Lower lobe of right lung (tissue), 2 donors: Measurements from ENCODE around the gene FAM170B. TPM values are rescaled to one million over a fixed set of nuclear protein-coding genes. Genes with fewer than 3 reads are reported as not detected.

Experiments
- ATAC-seq, 2 donors: fragments of 200-7000 bp; cut with Tn5 transposase; one replicate each; pipeline ENCODE4 v1.9.1; 2020 to 2022; ENCODE audit warnings: mild to moderate bottlenecking in 2 of 2, moderate library complexity in 2 of 2
- DNase-seq: peaks from one replicate; pipeline ENCODE4 v3.0.0-alpha.2; 2020
- H3K27ac ChIP-seq: fragments of 200-600 bp; one replicate; pipeline ENCODE4 v1.8.0; 2022
- H3K27me3 ChIP-seq: fragments of 200-600 bp; one replicate; pipeline ENCODE4 v1.8.0; 2022; ENCODE audit warnings: low read depth
- H3K36me3 ChIP-seq: fragments of 200-600 bp; one replicate; pipeline ENCODE4 v1.8.0; 2022; ENCODE audit warnings: mild to moderate bottlenecking
- H3K4me1 ChIP-seq: fragments of 200-600 bp; one replicate; pipeline ENCODE4 v1.8.0; 2022
- H3K4me3 ChIP-seq: fragments of 200-600 bp; one replicate; pipeline ENCODE4 v1.8.0; 2022; ENCODE audit warnings: mild to moderate bottlenecking
- H3K9me3 ChIP-seq: fragments of 200-600 bp; one replicate; pipeline ENCODE4 v1.8.0; 2022
- intact Hi-C: fragments of 100-400 bp; cut with DNase I; formaldehyde crosslinking; loops from one replicate; pipeline ENCODE4 v1.11.0; 2022
- total RNA-seq: library from RNA; stranded (reverse); fragmentation: NEBNext Ultra II Directional; extraction: Animal tissue kit (Norgen Biotek cat#: 25700); gene quantifications from one replicate; pipeline ENCODE4 v1.2.1, GENCODE V29; 2021
- TF ChIP-seq, protein P1 (sequence below): fragments of 200-600 bp; IDR thresholded peaks from one replicate; pipeline ENCODE4 v1.8.0; 2022; ENCODE audit warnings: antibody characterized with exemption, mild to moderate bottlenecking
- donor health status: DM: no; HTN: yes; CAD: no; lungs with severe emphysema.

FAM170B gene
- total RNA-seq, 1 donor from 2014 or later: not detected

DNA sequence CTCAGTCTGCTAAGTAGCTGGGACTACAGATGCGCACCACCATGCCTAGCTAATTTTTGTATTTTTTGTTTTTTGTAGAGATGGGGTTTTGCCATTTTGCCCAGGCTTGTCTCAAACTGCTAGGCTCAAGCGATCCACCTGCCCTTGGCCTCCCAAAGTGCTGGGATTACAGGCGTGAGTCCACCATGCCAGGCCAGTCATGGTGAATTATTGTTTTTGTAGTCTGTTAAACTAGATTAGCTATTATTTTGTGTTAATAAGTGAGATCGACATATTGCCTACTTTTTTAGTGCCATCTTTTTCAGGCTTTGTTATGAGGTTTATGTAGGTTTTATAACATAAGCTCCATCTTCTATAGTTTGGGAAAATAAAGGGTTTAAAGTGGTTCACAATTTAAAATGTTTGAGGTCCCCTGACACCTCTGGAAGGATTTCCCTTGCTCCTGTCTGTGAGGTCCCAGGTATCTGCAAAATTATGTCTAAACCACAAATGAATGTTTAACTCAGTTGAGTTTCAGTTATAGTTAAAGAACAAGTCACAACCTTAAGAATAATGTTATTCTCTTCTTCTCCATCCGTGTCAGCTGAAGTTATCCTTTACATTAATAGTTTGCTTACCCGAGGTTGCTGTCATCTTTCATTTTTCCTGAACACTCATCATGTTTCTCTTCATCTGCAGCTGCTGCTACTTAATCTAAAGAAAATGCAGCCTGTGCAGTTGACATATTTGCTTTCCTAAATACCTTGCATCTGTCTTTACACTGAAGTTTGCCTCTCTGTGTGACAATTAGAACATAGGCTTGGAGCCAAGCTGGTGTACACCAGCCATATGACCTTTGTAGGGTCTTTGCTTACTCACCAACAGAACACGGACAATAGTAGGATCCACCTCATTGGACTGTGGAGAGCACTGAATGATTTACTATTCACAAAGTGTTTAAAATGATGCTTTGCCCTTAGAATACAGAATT lies 9.6 kb downstream of the FAM170B start:
- TF ChIP-seq, protein P1, sequence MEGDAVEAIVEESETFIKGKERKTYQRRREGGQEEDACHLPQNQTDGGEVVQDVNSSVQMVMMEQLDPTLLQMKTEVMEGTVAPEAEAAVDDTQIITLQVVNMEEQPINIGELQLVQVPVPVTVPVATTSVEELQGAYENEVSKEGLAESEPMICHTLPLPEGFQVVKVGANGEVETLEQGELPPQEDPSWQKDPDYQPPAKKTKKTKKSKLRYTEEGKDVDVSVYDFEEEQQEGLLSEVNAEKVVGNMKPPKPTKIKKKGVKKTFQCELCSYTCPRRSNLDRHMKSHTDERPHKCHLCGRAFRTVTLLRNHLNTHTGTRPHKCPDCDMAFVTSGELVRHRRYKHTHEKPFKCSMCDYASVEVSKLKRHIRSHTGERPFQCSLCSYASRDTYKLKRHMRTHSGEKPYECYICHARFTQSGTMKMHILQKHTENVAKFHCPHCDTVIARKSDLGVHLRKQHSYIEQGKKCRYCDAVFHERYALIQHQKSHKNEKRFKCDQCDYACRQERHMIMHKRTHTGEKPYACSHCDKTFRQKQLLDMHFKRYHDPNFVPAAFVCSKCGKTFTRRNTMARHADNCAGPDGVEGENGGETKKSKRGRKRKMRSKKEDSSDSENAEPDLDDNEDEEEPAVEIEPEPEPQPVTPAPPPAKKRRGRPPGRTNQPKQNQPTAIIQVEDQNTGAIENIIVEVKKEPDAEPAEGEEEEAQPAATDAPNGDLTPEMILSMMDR: no peak
- Histone ChIP-seq H3K27me3 (no peaks in the 10 kb centered on the region), H3K36me3 (no peaks in the 10 kb centered on the region), H3K4me1 (no peaks in the 10 kb centered on the region), H3K4me3 (no peak overlapping the region), H3K9me3 (no peaks in the 10 kb centered on the region), H3K27ac (no peak overlapping the region)
- ATAC-seq (no peak), DNase-seq (no peak)
- intact Hi-C loops: no loop called here

DNA sequence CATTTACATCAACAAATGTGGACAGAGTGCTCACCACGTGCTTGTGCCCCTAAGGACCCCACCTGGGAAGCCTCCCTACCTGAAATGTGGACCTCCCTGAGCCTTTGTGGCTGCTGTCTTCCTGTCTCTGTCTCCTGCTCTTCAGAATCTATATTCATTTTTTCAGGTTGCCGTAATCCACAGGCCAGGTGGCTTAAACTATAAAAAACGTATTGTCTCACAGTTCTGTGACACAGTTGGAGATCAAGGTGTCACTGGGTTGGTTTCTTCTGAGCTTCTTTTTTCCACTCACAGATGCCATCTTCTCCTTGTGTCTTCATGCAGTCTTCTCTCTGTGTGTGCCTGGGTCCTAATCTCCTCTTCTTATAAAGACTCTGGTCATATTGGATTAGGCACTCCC lies 12.9 kb downstream of the FAM170B start:
- DNase-seq (no peak), ATAC-seq (no peak)
- Histone ChIP-seq H3K27me3 (peaks cover 2% of the 10 kb centered on the region), H3K9me3 (no peaks in the 10 kb centered on the region), H3K36me3 (no peaks in the 10 kb centered on the region), H3K4me3 (no peak overlapping the region), H3K27ac (no peak overlapping the region), H3K4me1 (no peaks in the 10 kb centered on the region)
- TF ChIP-seq, protein P1: no peak
- intact Hi-C loops: no loop called here

DNA sequence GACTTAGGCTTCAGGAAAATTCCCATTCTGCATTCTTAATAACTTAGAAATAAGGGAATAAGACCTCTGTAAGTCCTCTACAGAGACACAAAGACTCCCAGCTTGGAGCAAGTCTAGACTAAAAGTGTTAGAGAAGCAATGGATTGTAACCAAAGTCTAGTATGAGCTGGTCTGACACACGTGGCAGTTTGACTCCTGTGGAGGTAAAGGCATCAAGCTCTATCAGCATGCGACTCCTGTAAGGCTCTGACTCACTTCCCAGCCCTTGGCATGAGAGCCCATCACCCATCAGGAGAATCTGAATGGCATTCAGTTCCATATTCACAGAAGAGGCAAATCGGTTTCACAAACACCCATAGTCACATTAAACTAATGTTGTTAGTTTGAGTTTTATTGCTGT lies 14.1 kb downstream of the FAM170B start:
- ATAC-seq (no peak), DNase-seq (no peak)
- TF ChIP-seq, protein P1: no peak
- Histone ChIP-seq H3K27ac (no peak overlapping the region), H3K27me3 (peaks cover 8% of the 10 kb centered on the region), H3K4me3 (no peak overlapping the region), H3K4me1 (peaks cover 2% of the 10 kb centered on the region), H3K9me3 (no peaks in the 10 kb centered on the region), H3K36me3 (no peaks in the 10 kb centered on the region)
- intact Hi-C loops: no loop called here

DNA sequence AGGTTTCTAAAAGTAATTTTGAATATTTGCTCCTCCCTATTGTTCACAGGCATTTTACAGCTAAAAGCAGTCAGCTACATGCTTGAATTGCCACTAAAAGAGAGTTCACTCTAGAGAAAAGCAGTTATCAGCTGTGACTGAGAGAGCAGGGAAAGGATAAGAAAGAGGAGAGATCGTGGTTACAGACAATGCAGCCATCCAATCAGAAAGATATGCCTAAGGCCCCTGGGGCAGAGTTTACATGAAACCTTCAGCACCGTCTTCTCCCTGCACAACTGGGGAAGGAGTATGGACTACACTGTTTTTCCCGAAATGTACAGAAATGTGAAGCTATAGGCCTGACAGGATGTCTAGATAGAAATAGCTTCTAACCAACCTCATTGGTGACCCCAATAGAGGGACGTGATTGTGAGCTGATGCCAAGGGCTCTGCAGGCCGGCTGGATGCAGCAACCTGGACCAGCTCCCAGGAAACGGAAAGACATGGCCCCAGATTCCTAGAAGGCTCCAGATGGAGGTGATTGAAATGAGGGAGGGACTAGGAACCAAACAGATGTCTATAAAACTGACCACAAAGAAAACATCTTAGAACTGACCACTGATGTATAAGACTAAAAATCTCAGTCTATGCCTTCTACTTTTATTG lies 15.3 kb downstream of the FAM170B start:
- peaks cover 8% of the 10 kb centered on the region for H3K27me3 ChIP-seq
- H3K36me3 ChIP-seq: no peaks in the 10 kb centered on the region
- peaks cover 11% of the 10 kb centered on the region for H3K4me1 ChIP-seq
- intact Hi-C loops: no loop called here
- no peak overlapping the region for H3K4me3 ChIP-seq
- ATAC-seq: no peak
- H3K27ac ChIP-seq: no peak overlapping the region
- H3K9me3 ChIP-seq: no peaks in the 10 kb centered on the region
- no peak for DNase-seq
- TF ChIP-seq, protein P1: no peak

DNA sequence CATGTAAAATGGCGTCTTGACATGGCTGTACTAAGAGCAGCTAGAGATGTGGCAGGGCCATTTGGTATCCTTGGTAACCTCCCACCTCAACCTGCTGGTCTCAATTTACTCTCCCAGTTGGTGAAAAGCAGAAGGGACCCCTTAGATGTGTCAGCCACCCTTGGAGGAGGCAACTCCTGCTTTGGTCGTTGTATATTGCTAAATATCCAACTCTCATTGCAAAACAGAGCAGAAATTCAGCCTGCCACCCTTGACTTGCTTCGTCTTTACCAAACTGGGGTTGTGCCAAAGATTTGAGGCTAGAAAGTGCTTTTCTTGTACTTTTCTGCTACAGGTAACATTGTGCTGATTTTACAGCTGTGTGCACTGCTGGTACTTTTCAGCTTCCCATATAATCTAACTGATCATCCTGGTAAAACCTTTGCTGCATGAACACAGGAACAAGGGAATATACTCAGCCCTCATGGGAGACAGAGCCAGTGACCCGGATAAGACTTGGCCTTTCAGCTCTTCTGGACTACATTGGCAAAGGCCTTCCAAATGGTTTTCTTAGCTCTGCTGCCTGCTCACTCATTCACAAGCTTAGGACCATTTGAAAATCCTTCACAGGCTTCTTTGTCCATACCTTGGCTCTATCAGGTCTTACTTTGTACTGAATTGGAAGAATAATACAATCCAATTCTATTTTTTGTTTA lies 16.3 kb downstream of the FAM170B start:
- ATAC-seq: no peak
- H3K27ac ChIP-seq: no peak overlapping the region
- no peaks in the 10 kb centered on the region for H3K9me3 ChIP-seq
- H3K36me3 ChIP-seq: no peaks in the 10 kb centered on the region
- H3K4me3 ChIP-seq: no peak overlapping the region
- H3K27me3 ChIP-seq: peaks cover 8% of the 10 kb centered on the region
- intact Hi-C loops: no loop called here
- no peak for DNase-seq
- TF ChIP-seq, protein P1: no peak
- peaks cover 11% of the 10 kb centered on the region for H3K4me1 ChIP-seq
